Natural killer cell (primary cell): ENCODE measurements around the gene MAT1A. TPM values are rescaled to one million over a fixed set of nuclear protein-coding genes. Genes with fewer than 3 reads are reported as not detected.

Experiments
- ATAC-seq, 3 donors: fragments of 150-1000 bp in 2 of 3; fragments of 200-7000 bp in 1 of 3; cut with Tn5 transposase; 1 replicate in 1 of 3; 2 replicates in 2 of 3; pipeline ENCODE4 v1.10.0; 2021; ENCODE audit warnings: mild to moderate bottlenecking in 2 of 3, moderate library complexity in 2 of 3
- DNase-seq, 2 donors: peaks; one replicate each; pipeline versions ENCODE4 v3.0.0 to v3.0.0-alpha.2; 2013 to 2021; ENCODE audit warnings: mixed read lengths in 1 of 2
- H3K27ac ChIP-seq: one replicate; pipeline ENCODE4 v1.5.1; 2013; ENCODE audit warnings: mild to moderate bottlenecking, low read length
- H3K27me3 ChIP-seq: one replicate; pipeline ENCODE4 v1.6.1; 2013; ENCODE audit warnings: low read length; ENCODE audit not compliant: control insufficient read depth, insufficient read depth
- H3K36me3 ChIP-seq: one replicate; pipeline ENCODE4 v1.6.1; 2013; ENCODE audit warnings: low read length; ENCODE audit not compliant: control insufficient read depth, insufficient read depth
- H3K4me1 ChIP-seq: one replicate; pipeline ENCODE4 v1.6.1; 2013; ENCODE audit warnings: low read length; ENCODE audit not compliant: control insufficient read depth, insufficient read depth
- H3K4me3 ChIP-seq: one replicate; pipeline ENCODE4 v1.5.1; 2013; ENCODE audit warnings: low read length
- H3K9me3 ChIP-seq: one replicate; pipeline ENCODE4 v1.6.1; 2013; ENCODE audit warnings: low read length; ENCODE audit not compliant: control insufficient read depth, insufficient read depth
- H3K27ac Mint-ChIP-seq, 2 donors: one replicate each; pipeline ENCODE4 v1.8.0; 2022; ENCODE audit warnings: mild to moderate bottlenecking in 2 of 2, mixed read lengths in 2 of 2, moderate library complexity in 1 of 2
- H3K27me3 Mint-ChIP-seq, 2 donors: one replicate each; pipeline ENCODE4 v1.8.0; 2022; ENCODE audit warnings: low read depth in 2 of 2, mixed read lengths in 2 of 2
- H3K36me3 Mint-ChIP-seq: one replicate; pipeline ENCODE4 v1.8.0; 2022; ENCODE audit warnings: mixed read lengths
- H3K4me1 Mint-ChIP-seq, 2 donors: one replicate each; pipeline ENCODE4 v1.8.0; 2022; ENCODE audit warnings: mixed read lengths in 2 of 2
- H3K4me3 Mint-ChIP-seq: one replicate; pipeline ENCODE4 v1.8.0; 2022; ENCODE audit warnings: mild to moderate bottlenecking, moderate library complexity, mixed read lengths
- H3K9me3 Mint-ChIP-seq, 2 donors: one replicate each; pipeline ENCODE4 v1.8.0; 2022; ENCODE audit warnings: mixed read lengths in 2 of 2
- CTCF ChIP-seq: fragments of 200-600 bp; IDR thresholded peaks from one replicate; pipeline ENCODE4 v1.8.0; 2022; ENCODE audit warnings: antibody characterized with exemption
- WGBS: methylation state at CpG from one replicate; pipeline ENCODE4 v1.1.7; 2013; ENCODE audit warnings: missing lambda C conversion rate; ENCODE audit not compliant: insufficient coverage; 5-methylcytosine and 5-hydroxymethylcytosine counted together
- intact Hi-C: fragments of 100-400 bp; cut with micrococcal nuclease; formaldehyde crosslinking; loops from one replicate; pipeline ENCODE4 v1.14.2; 2022
- total RNA-seq, 4 donors: library from RNA; stranded (reverse); fragments of 120-200 nt in 1 of 4; gene quantifications; one replicate each; pipeline versions ENCODE4 v1.2.3 to v1.2.4, GENCODE V29; 2013 to 2022

The MAT1A gene
- total RNA-seq, 3 donors from 2014 or later (not counting 1 experiment from before 2014, with no cell fraction given) = not detected

GRCh38 chr10:80296942-80297341, 7.5 kb upstream of the MAT1A start:
- TF ChIP-seq CTCF = no peak
- 60% methylated on average over 1 of the region's 3 CpGs for WGBS
- no peak overlapping the region for H3K4me3 Mint-ChIP-seq

GRCh38 chr10:80292607-80293239, 3.3 kb upstream of the MAT1A start:
- no peaks in the 10 kb centered on the region for H3K36me3 Mint-ChIP-seq
- H3K27ac ChIP-seq = no peak overlapping the region
- no peaks in the 10 kb centered on the region for H3K36me3 ChIP-seq
- H3K4me3 ChIP-seq = no peak overlapping the region
- H3K9me3 Mint-ChIP-seq = peaks cover 3 to 5% of the 10 kb centered on the region in 2 donors
- intact Hi-C loops = no loop called here
- H3K4me3 Mint-ChIP-seq = no peak overlapping the region
- H3K27ac Mint-ChIP-seq = no peak overlapping the region
- WGBS = 89% methylated on average over 5 of the region's 6 CpGs
- no peaks in the 10 kb centered on the region for H3K27me3 ChIP-seq
- no peak for TF ChIP-seq CTCF
- no peak for ATAC-seq
- H3K27me3 Mint-ChIP-seq = peaks cover 7 to 36% of the 10 kb centered on the region in 2 donors
- H3K4me1 Mint-ChIP-seq = no peaks in the 10 kb centered on the region
- H3K9me3 ChIP-seq = no peaks in the 10 kb centered on the region
- DNase-seq = no peak
- H3K4me1 ChIP-seq = no peaks in the 10 kb centered on the region

More at GRCh38 chr10:80296942-80297341, 7.5 kb upstream of the MAT1A start:
- no peaks in the 10 kb centered on the region for H3K36me3 Mint-ChIP-seq
- no peaks in the 10 kb centered on the region for H3K4me1 Mint-ChIP-seq
- H3K27me3 ChIP-seq = no peaks in the 10 kb centered on the region
- no peak overlapping the region for H3K4me3 ChIP-seq
- H3K9me3 ChIP-seq = no peaks in the 10 kb centered on the region
- H3K9me3 Mint-ChIP-seq = peaks cover 5 to 11% of the 10 kb centered on the region in 2 donors
- ATAC-seq (no peak), DNase-seq (no peak)
- intact Hi-C loops = no loop called here
- peaks cover 4 to 19% of the 10 kb centered on the region in 2 donors for H3K27me3 Mint-ChIP-seq
- H3K36me3 ChIP-seq = no peaks in the 10 kb centered on the region
- no peak overlapping the region for H3K27ac Mint-ChIP-seq
- no peak overlapping the region for H3K27ac ChIP-seq
- no peaks in the 10 kb centered on the region for H3K4me1 ChIP-seq

- no peaks in the 10 kb centered on the region for H3K9me3 Mint-ChIP-seq
- no peaks in the 10 kb centered on the region for H3K4me1 Mint-ChIP-seq
- WGBS = 87% methylated on average over 4 of the region's 4 CpGs
- no peak overlapping the region for H3K4me3 Mint-ChIP-seq
- no peaks in the 10 kb centered on the region for H3K36me3 ChIP-seq
- no peak for DNase-seq
- no peaks in the 10 kb centered on the region for H3K36me3 Mint-ChIP-seq
- intact Hi-C loops = no loop called here
- H3K27me3 Mint-ChIP-seq = peaks cover 13 to 42% of the 10 kb centered on the region in 2 donors
- no peak overlapping the region for H3K27ac Mint-ChIP-seq
- TF ChIP-seq CTCF = no peak
- ATAC-seq = no peak
- H3K27me3 ChIP-seq = no peaks in the 10 kb centered on the region
- H3K27ac ChIP-seq = no peak overlapping the region
- H3K4me3 ChIP-seq = no peak overlapping the region
- H3K4me1 ChIP-seq = no peaks in the 10 kb centered on the region
- no peaks in the 10 kb centered on the region for H3K9me3 ChIP-seq
Measured at GRCh38 chr10:80290474-80291220, 1.2 kb upstream of the MAT1A start.
